HCT116 (cell line): ENCODE results near the gene RFPL1. TPM values are rescaled to one million over a fixed set of nuclear protein-coding genes. Genes with fewer than 3 reads are reported as not detected.

Experiments
- ATAC-seq: fragments of 200-7000 bp; cut with Tn5 transposase; 2 replicates; pipeline ENCODE4 v1.9.1; 2020; ENCODE audit warnings: mild to moderate bottlenecking, moderate library complexity
- BruUV-seq: library from RNA; stranded (reverse); fragments of 400-500 nt; replicated peaks from 2 replicates; lab custom pipeline; 2021; lab: Mats Ljungman, UMichigan
- CTCF ChIA-PET: fragments of 300-600 bp; sonication (Branson Sonifier 250); formaldehyde crosslinking; loops from one replicate; lab custom pipeline; 2021; ENCODE audit warnings: antibody characterized with exemption; lab: Charles Lee
- POLR2A ChIA-PET: fragments of 300-600, 350-600 bp; sonication (Branson Sonifier 250); formaldehyde crosslinking; loops from one replicate; lab custom pipeline; 2021; ENCODE audit warnings: antibody characterized with exemption; lab: Charles Lee
- RAD21 ChIA-PET, 2 experiments: fragments of 300-600 bp; sonication (Branson Sonifier 250); formaldehyde crosslinking; loops; one replicate each; lab custom pipeline; 2023; ENCODE audit warnings: low total read pairs in 2 of 2; ENCODE audit not compliant: uncharacterized antibody in 2 of 2, unreplicated experiment in 2 of 2, low non-redundant PET in 1 of 2; lab: Charles Lee
- DNase-seq: peaks from one replicate; pipeline ENCODE4 v3.0.0-alpha.2; 2010; ENCODE audit warnings: low read depth, low spot score
- H2AFZ ChIP-seq: fragments of 200-600 bp; shearing (Covaris generic), sonication (generic); 2 replicates; pipeline ENCODE4 v1.6.1; 2017; ENCODE audit warnings: low read depth, mixed run types, mixed read lengths, antibody characterized with exemption, low read length; ENCODE audit not compliant: poor library complexity, severe bottlenecking
- H3K27ac ChIP-seq: 2 replicates; pipeline ENCODE4 v1.5.1; 2012; ENCODE audit warnings: low read depth, low read length
- H3K27me3 ChIP-seq: fragments of 200-600 bp; sonication (generic); 2 replicates; pipeline ENCODE4 v1.6.1; 2016; ENCODE audit warnings: mixed run types, low read length, mixed read lengths; ENCODE audit not compliant: insufficient read depth
- H3K36me3 ChIP-seq, 2 experiments: fragments of 200-500 bp in 1 of 2; fragments of 200-600 bp in 1 of 2; sonication (Bioruptor generic) in 1 of 2; sonication (generic) in 1 of 2; 2 replicates each; pipeline versions ENCODE4 v1.5.1 to v1.6.1; 2014 to 2016; ENCODE audit warnings: low read length in 2 of 2, inconsistent platforms in 1 of 2, mixed read lengths in 1 of 2, mixed run types in 1 of 2; ENCODE audit not compliant: insufficient read depth in 2 of 2, control insufficient read depth in 1 of 2
- H3K4me1 ChIP-seq, 2 experiments: fragments of 200-600 bp in 1 of 2; sonication (generic) in 1 of 2; 2 replicates each; pipeline versions ENCODE4 v1.5.1 to v1.6.1; 2012 to 2017; ENCODE audit warnings: low read length in 2 of 2, inconsistent platforms in 1 of 2, mild to moderate bottlenecking in 1 of 2, mixed read lengths in 1 of 2, mixed run types in 1 of 2, moderate library complexity in 1 of 2; ENCODE audit not compliant: insufficient read depth in 2 of 2, control insufficient read depth in 1 of 2
- H3K4me2 ChIP-seq: fragments of 200-600 bp; sonication (generic); 2 replicates; pipeline ENCODE4 v1.6.1; 2017; ENCODE audit warnings: mixed run types, low read length, mixed read lengths
- H3K4me3 ChIP-seq, 2 experiments: fragments of 200-600 bp in 1 of 2; sonication (generic) in 1 of 2; replicated peaks in 1 of 2; 2 replicates each; pipeline ENCODE4 v1.5.1; 2011 to 2016; ENCODE audit warnings: low read length in 2 of 2, control low read depth in 1 of 2, low read depth in 1 of 2, mild to moderate bottlenecking in 1 of 2, mixed read lengths in 1 of 2, mixed run types in 1 of 2
- H3K79me2 ChIP-seq: fragments of 200-600 bp; sonication (generic); 2 replicates; pipeline ENCODE4 v1.6.1; 2017; ENCODE audit warnings: mild to moderate bottlenecking, mixed run types, low read length, moderate library complexity, mixed read lengths; ENCODE audit not compliant: insufficient read depth
- H3K9ac ChIP-seq: fragments of 200-600 bp; sonication (generic); 2 replicates; pipeline ENCODE4 v1.6.1; 2016; ENCODE audit warnings: low read length, mixed read lengths
- H3K9me2 ChIP-seq: fragments of 200-600 bp; sonication (generic), shearing (Covaris generic); 2 replicates; pipeline ENCODE4 v1.6.1; 2017; ENCODE audit warnings: mixed run types, mild to moderate bottlenecking, moderate library complexity; ENCODE audit not compliant: insufficient read depth
- H3K9me3 ChIP-seq, 2 experiments: fragments of 200-500 bp in 1 of 2; fragments of 200-600 bp in 1 of 2; sonication (Bioruptor generic) in 1 of 2; sonication (generic) in 1 of 2; 2 replicates each; pipeline ENCODE4 v1.6.1; 2014 to 2017; ENCODE audit warnings: low read length in 2 of 2, mixed read lengths in 2 of 2, inconsistent platforms in 1 of 2, low read depth in 1 of 2, mild to moderate bottlenecking in 1 of 2, mixed run types in 1 of 2, moderate library complexity in 1 of 2; ENCODE audit not compliant: control insufficient read depth in 1 of 2, insufficient read depth in 1 of 2
- H4K20me1 ChIP-seq: fragments of 200-600 bp; sonication (generic), shearing (Covaris generic); 2 replicates; pipeline ENCODE4 v1.6.1; 2017; ENCODE audit warnings: mixed run types, mild to moderate bottlenecking, moderate library complexity; ENCODE audit not compliant: insufficient read depth
- ATF3 ChIP-seq: IDR thresholded peaks from 2 replicates; pipeline ENCODE4 v1.6.1; 2012
- CBX3 ChIP-seq: IDR thresholded peaks from 2 replicates; pipeline ENCODE4 v1.6.1; 2012; ENCODE audit warnings: low read depth
- EGR1 ChIP-seq: IDR thresholded peaks from 2 replicates; pipeline ENCODE4 v1.6.1; 2012; ENCODE audit warnings: low read depth
- ELF1 ChIP-seq: IDR thresholded peaks from 2 replicates; pipeline ENCODE4 v1.6.1; 2012; ENCODE audit warnings: low read depth, borderline replicate concordance
- FOSL1 ChIP-seq: IDR thresholded peaks from 2 replicates; pipeline ENCODE4 v1.6.1; 2012; ENCODE audit warnings: low read depth
- JUND ChIP-seq: IDR thresholded peaks from 2 replicates; pipeline ENCODE4 v1.6.1; 2012
- POLR2A ChIP-seq: IDR thresholded peaks from 2 replicates; pipeline ENCODE4 v1.7.0; 2011; ENCODE audit warnings: borderline replicate concordance; ENCODE audit not compliant: insufficient read depth, insufficient read length; ENCODE audit errors: extremely low read depth
- RAD21 ChIP-seq: IDR thresholded peaks from 2 replicates; pipeline ENCODE4 v1.6.1; 2012; ENCODE audit warnings: low read depth, mild to moderate bottlenecking
- SIN3A ChIP-seq: IDR thresholded peaks from 2 replicates; pipeline ENCODE4 v1.6.1; 2012; ENCODE audit warnings: low read depth
- SP1 ChIP-seq: IDR thresholded peaks from 2 replicates; pipeline ENCODE4 v1.6.1; 2012; ENCODE audit warnings: low read depth
- ZFX ChIP-seq: fragments of 450-650 bp; IDR thresholded peaks from 2 replicates; pipeline ENCODE4 v1.6.1; 2017
- intact Hi-C: fragments of 100-400 bp; cut with micrococcal nuclease; formaldehyde crosslinking; loops from 2 replicates; pipeline ENCODE4 v1.10.0; 2022
- total RNA-seq: library from RNA; stranded (reverse); gene quantifications from one replicate; pipeline ENCODE4 v1.2.1, GENCODE V29; 2021; ENCODE audit not compliant: unreplicated experiment
- TF ChIP-seq, protein P1 (sequence below): IDR thresholded peaks from 2 replicates; pipeline ENCODE4 v1.6.1; 2011; ENCODE audit warnings: mild to moderate bottlenecking, low read length, moderate library complexity; ENCODE audit not compliant: insufficient replicate concordance; ENCODE audit errors: extremely low read depth

RFPL1 gene
- total RNA-seq, 1 experiment from 2014 or later: not detected

- ATAC-seq (no peak), DNase-seq (no peak)
- ChIA-PET RAD21 (no interaction called here), CTCF (no interaction called here), POLR2A (no interaction called here)
- Histone ChIP-seq H3K27ac (no peak overlapping the region), H4K20me1 (no peaks in the 10 kb centered on the region), H3K9ac (no peak overlapping the region), H3K4me1 (peaks cover 0 to 6% of the 10 kb centered on the region in 2 experiments; a peak in 2 of 4 replicates), H3K9me3 (no peaks in the 10 kb centered on the region), H3K4me3 (no peak overlapping the region), H3K4me2 (no peak overlapping the region), H3K9me2 (no peaks in the 10 kb centered on the region), H3K27me3 (no peaks in the 10 kb centered on the region), H3K36me3 (no peaks in the 10 kb centered on the region), H3K79me2 (no peaks in the 10 kb centered on the region)
- intact Hi-C loops: no loop called here
- no peak for TF ChIP-seq ZFX
- no peak for TF ChIP-seq EGR1
- no peak for TF ChIP-seq ATF3
- TF ChIP-seq FOSL1: no peak
- TF ChIP-seq SIN3A: no peak
- TF ChIP-seq CBX3: no peak
- TF ChIP-seq, protein P1, sequence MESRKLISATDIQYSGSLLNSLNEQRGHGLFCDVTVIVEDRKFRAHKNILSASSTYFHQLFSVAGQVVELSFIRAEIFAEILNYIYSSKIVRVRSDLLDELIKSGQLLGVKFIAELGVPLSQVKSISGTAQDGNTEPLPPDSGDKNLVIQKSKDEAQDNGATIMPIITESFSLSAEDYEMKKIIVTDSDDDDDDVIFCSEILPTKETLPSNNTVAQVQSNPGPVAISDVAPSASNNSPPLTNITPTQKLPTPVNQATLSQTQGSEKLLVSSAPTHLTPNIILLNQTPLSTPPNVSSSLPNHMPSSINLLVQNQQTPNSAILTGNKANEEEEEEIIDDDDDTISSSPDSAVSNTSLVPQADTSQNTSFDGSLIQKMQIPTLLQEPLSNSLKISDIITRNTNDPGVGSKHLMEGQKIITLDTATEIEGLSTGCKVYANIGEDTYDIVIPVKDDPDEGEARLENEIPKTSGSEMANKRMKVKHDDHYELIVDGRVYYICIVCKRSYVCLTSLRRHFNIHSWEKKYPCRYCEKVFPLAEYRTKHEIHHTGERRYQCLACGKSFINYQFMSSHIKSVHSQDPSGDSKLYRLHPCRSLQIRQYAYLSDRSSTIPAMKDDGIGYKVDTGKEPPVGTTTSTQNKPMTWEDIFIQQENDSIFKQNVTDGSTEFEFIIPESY: no peak
- no peak for TF ChIP-seq POLR2A
- no peak for TF ChIP-seq ELF1
- TF ChIP-seq JUND: no peak
- no peak for TF ChIP-seq SP1
- no peak for TF ChIP-seq RAD21
- TF ChIP-seq, all 23 proteins: peak for 0
- H2AFZ ChIP-seq: no peak overlapping the region
- BruUV-seq: no TSS peak
Measured at GRCh38 chr22:29485448-29485847, 47.1 kb downstream of the RFPL1 start.
